Cardiac septum (tissue), 1 donor: ENCODE results near the gene MRPS14. TPM values are rescaled to one million over a fixed set of nuclear protein-coding genes. Genes with fewer than 3 reads are reported as not detected.
"Not testable (repeated sequence)": the region's sequence is repeated elsewhere in the genome, so short reads cannot be mapped to it uniquely, and the experiment has no call there.

Experiments
- DNase-seq: peaks from one replicate; pipeline ENCODE4 v3.0.0-alpha.2; 2020; ENCODE audit warnings: low spot score
- intact Hi-C: fragments of 100-400 bp; cut with DNase I; formaldehyde crosslinking; loops from one replicate; pipeline ENCODE4 v1.14.0; 2022
- long read RNA-seq: library from polyadenylated mRNA; unstranded; transcript quantifications from one replicate; pipeline ENCODE4 v2.0.0, GENCODE V29; 2021
- total RNA-seq: library from RNA; stranded (reverse); fragmentation: NEBNext Ultra II Directional; extraction: Animal tissue kit (Norgen Biotek cat#: 25700); gene quantifications from one replicate; pipeline ENCODE4 v1.2.1, GENCODE V29; 2021
- donor health status: DM: no; HTN: no; CAD: no.

The MRPS14 gene
- total RNA-seq: 24.4 TPM
- long read RNA-seq, transcript MRPS14-202 (3 exons, 2,115 nt): major isoform, 30 of 33 reads
- long read RNA-seq, partial matches to known transcripts: 0 of 33 reads
- long read RNA-seq, other reads (novel, unspliced or antisense): 3 of 33 reads

GRCh38 chr1:175023043-175023921 lies at the start of gene MRPS14:
TSS of gene MRPS14 (minus strand) at chr1:175023425. CDS start at chr1:175023408, 17 bp downstream.
- peak; percentile 98 for DNase-seq
- intact Hi-C loops: loop anchor here (1.0 to 10.0 kb wide), 2 partner anchors 24 to 1182 kb away; partner anchors contain the start of genes CACYBP and COP1

GRCh38 chr1:175072099-175072951 lies 49.1 kb upstream of the MRPS14 start:
- intact Hi-C loops: no loop called here
- DNase-seq: no peak

GRCh38 chr1:175071276-175071943 lies 48.2 kb upstream of the MRPS14 start:
- no peak for DNase-seq
- intact Hi-C loops: no loop called here

- intact Hi-C loops: no loop called here
- no peak for DNase-seq
These were observed 47.6 kb upstream of the MRPS14 start for GRCh38 chr1:175070818-175071217.

- DNase-seq: no peak
- intact Hi-C loops: no loop called here
These were observed 44.3 kb upstream of the MRPS14 start, which contains the start of gene TNN for GRCh38 chr1:175067362-175068106. TSS of gene TNN (plus strand) at chr1:175067833. CDS start at chr1:175077419, 9,586 bp downstream.

- intact Hi-C loops: no loop called here
- no peak for DNase-seq
These were observed 39.6 kb upstream of the MRPS14 start for GRCh38 chr1:175062858-175063257.

- DNase-seq: no peak
- intact Hi-C loops: no loop called here
These were observed 39.1 kb upstream of the MRPS14 start for GRCh38 chr1:175062339-175062738.

- DNase-seq: no peak
- intact Hi-C loops: no loop called here
These were observed 31.5 kb upstream of the MRPS14 start for GRCh38 chr1:175054736-175055135.

GRCh38 chr1:175050992-175051391 lies 27.8 kb upstream of the MRPS14 start:
- no peak for DNase-seq
- intact Hi-C loops: no loop called here

- DNase-seq: no peak
- intact Hi-C loops: no loop called here
These were observed 22.3 kb upstream of the MRPS14 start for GRCh38 chr1:175045519-175045918.

GRCh38 chr1:175045097-175045496 lies 21.9 kb upstream of the MRPS14 start:
- intact Hi-C loops: no loop called here
- DNase-seq: no peak

GRCh38 chr1:175044591-175044990 lies 21.4 kb upstream of the MRPS14 start:
- DNase-seq, intact Hi-C loops: not testable (repeated sequence)

- intact Hi-C loops: no loop called here
- no peak for DNase-seq
These were observed 20.6 kb upstream of the MRPS14 start for GRCh38 chr1:175043824-175044223.

- DNase-seq: no peak
- intact Hi-C loops: no loop called here
These were observed 19.4 kb upstream of the MRPS14 start for GRCh38 chr1:175042650-175043049.

- intact Hi-C loops: no loop called here
These were observed 17.2 kb upstream of the MRPS14 start for GRCh38 chr1:175040324-175040879.

GRCh38 chr1:175037416-175037815 lies 14.2 kb upstream of the MRPS14 start:
- no peak for DNase-seq
- intact Hi-C loops: no loop called here

More at GRCh38 chr1:175040324-175040879, 17.2 kb upstream of the MRPS14 start:
- DNase-seq: no peak

- intact Hi-C loops: no loop called here
- no peak for DNase-seq
These were observed 13.3 kb upstream of the MRPS14 start for GRCh38 chr1:175036476-175036875.

GRCh38 chr1:175035865-175036264 lies 12.6 kb upstream of the MRPS14 start:
- no peak for DNase-seq
- intact Hi-C loops: no loop called here
